HG02798 (cell line): ENCODE data around the gene CDK15.
"Not testable (repeated sequence)": the region's sequence is repeated elsewhere in the genome, so short reads cannot be mapped to it uniquely, and the experiment has no call there.

ENCODE experiments used
- ATAC-seq: cut with Tn5 transposase; IDR thresholded peaks from one replicate; pipeline ENCODE4 v1.9.1; 2021; ENCODE audit warnings: mild to moderate bottlenecking; ENCODE audit not compliant: unreplicated experiment, poor library complexity

CDK15 gene

GRCh38 chr2:201824212-201824611 lies 17.9 kb downstream of the CDK15 start:
- ATAC-seq = no peak

- no peak for ATAC-seq
Observed at GRCh38 chr2:201827621-201828020, 21.3 kb downstream of the CDK15 start.

DNA sequence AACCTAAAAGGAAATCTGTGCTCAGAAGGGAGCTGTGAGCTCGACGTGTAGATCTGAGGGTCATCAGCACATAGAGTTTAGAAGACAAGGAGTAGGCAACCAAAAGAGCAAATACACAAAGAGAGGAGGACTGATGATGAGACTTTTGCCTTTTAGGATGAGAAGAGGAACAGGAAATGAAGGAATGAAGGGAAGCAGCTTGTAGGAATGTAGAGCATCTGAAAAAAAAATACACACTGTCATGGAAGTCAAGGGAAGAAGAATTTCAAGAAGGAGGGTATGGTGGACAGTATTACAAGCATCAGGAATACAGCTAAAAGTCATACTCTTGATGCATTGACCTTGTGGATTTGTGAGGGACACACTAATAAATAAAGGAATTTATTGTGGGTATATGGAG lies 21.9 kb downstream of the CDK15 start:
- ATAC-seq = no peak

DNA sequence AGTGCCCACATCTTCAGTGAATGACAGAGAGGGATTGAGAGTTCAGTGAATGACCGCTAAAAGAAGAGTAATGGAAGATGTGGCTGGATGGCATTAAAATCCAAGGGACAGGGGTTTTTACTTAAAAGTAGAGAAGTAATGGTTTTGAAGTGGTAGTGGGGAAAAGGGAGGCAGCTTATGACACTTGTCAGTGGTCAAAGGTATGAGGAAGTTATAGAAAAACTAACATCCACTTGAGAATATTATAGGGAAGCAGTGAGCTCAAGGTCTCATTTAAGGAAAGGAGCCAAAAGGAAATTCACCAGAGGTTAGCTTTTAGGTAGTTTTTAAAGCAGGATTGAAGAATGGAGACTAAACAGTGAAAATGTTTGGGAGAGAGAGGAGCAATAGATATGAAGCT lies 24.3 kb downstream of the CDK15 start:
- no peak for ATAC-seq

DNA sequence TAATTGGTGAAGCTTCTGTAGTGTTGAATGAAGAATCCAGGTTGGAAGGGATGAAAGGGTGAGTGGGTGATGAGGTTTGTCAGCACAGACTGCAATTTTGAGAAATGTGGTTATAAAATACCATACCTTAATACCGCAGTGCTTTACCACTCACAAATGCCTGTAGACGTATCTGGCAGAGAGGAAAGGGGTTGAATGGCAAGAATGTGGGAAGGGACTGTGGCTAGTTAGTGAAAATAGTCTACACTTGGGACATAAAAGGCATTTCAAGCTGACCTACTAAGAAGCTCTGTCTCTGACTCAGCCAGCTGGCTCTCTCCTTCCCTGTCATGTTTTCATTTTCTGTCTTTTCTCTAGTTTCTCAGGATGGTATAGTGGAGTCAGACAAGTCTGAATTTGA lies 25.1 kb downstream of the CDK15 start:
- ATAC-seq = no peak

DNA sequence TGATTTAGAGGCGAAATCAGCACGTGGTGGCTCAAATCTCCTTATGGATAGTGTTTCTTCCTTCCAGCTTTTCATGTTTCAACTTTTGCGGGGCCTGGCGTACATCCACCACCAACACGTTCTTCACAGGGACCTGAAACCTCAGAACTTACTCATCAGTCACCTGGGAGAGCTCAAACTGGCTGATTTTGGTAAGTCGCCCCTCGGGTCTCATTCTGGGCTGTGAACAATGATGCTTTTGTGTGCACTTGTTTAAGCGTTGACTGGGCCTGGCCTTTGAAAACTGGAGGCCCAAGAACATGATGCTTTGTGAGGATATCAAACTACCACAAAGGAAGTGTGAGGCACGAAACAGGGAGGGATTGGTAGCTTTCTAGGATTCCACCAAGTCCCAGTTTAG lies 27.4 kb downstream of the CDK15 start:
- ATAC-seq = no peak

GRCh38 chr2:201835066-201835465 lies 28.7 kb downstream of the CDK15 start:
- no peak for ATAC-seq

DNA sequence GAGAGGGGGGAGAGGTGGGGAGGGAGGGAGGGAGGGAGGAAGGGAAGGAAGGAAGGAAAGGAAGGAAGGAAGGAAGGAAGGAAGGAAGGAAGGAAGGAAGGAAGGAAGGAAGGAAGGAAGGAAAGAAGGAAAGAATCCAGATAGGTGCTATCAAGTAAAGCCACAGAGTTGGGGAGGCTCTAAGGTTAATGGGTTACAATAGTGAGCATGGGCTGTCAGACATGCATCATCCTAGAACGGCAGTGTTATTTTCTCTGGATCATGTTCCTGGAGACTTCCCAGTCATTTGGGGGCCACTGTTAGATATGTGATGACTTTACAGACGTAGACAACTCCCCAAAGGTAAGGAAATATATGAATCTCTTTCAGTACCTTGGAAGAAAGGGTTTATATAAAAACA lies 31.1 kb downstream of the CDK15 start:
- no peak for ATAC-seq

DNA sequence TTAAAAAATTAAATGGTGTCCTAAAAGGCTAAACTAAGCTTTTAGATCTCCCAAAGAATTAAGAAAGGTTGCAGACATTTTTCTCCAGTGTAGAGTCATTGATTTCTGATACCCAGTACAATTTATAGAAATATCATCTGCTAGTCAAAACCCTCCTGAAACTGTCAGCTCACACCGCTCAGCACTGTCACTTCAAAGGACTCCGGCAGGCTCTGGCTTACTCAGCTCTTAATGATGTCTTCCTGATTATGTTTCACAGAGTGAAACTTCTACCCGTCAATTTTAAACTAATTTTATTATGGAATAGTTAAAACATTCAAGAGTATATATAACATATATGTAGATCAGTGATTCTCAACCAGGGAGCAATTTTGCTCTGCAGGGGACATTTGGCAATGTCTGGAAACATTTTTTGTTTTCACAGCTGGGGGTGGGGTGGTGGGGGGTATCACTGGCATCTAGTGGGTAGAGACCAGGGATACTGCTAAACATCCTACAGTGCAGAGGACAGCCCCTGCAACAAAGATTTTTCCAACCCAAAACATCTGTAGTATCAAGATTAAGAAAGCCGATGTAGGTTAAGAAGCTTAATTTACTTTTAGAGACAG lies 31.6 kb downstream of the CDK15 start:
- ATAC-seq = no peak

DNA sequence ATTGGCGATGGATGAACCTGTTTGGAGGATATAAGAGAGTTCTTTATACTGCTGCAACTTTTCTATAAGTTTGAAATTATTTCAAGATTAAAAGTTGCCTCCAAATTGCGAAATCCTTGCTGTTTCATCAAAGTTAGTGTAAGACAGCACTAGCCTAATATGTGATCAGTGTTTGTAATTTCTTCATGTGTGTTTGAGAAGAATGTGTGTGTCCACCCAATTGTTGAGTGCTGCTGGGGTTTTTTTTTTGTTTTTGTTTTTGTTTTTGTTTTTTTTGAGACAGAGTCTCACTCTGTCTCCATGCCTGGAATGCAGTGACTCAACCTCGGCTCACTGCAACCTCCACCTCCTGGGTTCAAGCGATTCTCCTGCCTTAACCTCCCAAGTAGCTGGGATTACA lies 33.4 kb downstream of the CDK15 start:
- ATAC-seq = no peak

DNA sequence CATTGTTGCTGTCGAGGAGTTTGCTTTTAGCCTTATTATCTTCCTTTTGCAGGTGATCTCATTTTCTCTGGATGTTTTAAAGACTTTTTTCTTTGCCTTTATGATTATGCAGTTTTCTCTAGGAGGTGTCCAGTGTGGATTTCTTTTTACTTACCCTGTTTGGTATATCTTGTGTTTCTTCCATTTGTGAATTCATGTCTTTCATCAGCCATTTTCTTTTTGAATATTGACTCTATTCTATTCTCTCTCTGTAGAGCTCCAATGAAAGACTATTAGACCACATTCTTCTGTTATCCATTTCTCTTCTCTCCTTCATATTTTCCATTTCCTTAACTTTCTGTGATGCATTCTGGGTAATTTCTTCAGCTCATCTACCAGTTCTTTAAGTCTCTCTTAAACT lies 34.4 kb downstream of the CDK15 start:
- ATAC-seq = no peak

- no peak for ATAC-seq
Observed at GRCh38 chr2:201842131-201842860, 36.0 kb downstream of the CDK15 start.

DNA sequence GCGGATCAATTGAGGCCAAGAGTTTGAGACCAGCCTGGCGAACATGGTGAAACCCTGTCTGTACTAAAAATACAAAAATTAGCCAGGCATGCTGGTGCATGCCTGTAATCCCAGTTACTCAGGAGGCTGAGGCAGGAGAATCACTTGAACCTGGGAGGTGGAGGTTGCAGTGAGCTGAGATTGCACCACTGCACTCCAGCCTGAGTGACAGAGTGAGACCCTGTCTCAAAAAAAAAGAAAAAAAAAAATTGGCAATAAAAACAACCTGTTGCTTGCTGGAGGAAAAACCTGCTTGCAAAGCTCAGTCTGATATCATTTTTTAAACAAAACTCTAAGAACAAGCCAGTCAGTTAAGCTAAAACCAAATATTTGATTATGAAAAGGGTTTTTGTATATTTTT lies 38.6 kb downstream of the CDK15 start:
- ATAC-seq = not testable (repeated sequence)

DNA sequence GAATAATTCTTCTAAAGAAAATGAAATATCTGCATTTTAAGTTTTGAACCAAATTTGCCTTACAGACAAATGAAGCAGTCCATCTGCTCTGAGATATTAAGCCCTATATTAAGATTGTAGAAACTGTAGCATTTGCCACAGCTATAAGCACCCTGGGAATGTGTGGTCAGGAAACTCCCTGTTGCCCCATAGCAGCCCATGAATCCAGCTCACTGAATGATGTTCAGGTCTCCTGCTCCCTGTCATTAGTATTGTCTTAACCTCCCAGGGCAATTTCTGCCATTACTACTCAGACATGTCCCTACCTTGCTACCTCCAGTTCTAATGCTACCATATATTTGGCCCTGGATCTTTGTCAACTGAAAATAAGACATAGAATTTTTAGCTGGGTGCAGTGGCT lies 41.1 kb downstream of the CDK15 start:
- no peak for ATAC-seq

- ATAC-seq = no peak
Observed at GRCh38 chr2:201852462-201852861, 46.1 kb downstream of the CDK15 start.

DNA sequence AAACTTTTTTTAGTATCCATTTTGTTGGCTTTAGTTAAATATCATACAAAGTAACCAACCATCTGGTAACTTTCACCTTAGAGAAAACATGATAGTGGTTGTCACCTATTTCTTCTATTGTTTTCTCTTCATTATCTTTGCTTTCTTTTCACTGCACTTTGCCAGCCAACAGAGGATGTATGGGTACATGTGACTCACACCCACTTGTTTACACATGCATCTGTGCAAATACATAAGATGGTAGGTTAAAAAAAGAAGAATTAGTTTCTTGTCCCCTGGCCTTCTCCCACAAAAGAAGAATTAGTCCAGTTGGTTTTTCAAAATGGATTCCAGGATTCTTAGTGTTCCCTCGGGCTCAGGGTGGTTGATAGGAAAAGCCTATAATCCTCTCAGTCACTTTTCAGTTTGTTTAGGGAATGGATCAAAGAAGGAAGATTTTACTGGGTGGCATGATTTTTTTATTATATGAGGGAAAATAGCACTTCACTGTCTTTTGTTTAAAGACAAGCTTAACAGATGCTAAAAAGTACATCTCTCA lies 46.6 kb downstream of the CDK15 start:
- ATAC-seq = no peak

DNA sequence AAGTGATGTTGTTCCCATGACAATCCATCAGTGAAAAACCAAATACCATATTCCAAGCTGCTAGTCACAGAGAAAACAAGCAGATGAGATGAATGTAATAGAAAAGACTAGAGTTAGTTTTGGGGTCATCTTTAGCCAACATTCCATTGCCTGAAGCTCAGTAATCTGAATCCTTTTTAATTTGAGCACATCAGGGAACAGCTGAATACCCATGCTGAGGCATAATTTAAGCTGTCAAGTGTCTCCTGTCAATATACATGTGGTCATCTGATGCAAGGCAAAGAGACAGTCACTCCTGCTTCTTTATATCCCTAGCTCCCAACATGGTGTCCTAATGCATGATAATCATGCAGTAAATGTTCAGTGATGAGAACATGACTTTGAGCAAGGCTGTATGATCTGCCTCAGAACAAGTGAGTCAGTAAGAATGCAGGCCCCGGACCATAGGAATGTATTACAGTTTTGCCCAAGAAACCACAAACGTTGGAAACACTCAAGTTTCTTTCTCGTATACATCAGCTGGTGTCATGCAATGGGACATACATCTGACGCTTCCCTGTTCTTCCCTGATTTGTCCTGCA lies 48.0 kb downstream of the CDK15 start:
- no peak for ATAC-seq

DNA sequence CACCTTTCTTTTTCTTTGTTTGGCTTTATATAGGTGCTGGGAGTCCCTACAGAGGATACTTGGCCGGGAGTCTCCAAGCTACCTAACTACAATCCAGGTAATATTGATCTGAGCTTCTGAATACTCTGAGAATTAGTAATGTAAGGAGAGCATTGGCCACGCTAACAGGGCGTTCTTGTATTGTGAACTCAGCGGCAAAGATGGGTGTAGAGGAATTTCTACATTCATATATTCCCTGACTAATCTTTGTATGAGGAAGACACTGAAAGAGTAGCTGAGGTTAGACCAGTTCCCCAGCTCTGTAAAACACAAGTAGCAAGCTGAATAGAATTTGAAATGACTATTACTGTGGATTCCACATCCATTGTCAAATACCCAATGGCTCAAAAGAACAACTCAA lies 48.5 kb downstream of the CDK15 start:
- ATAC-seq = no peak

- ATAC-seq = no peak
Observed at GRCh38 chr2:201855356-201855755, 49.0 kb downstream of the CDK15 start.

DNA sequence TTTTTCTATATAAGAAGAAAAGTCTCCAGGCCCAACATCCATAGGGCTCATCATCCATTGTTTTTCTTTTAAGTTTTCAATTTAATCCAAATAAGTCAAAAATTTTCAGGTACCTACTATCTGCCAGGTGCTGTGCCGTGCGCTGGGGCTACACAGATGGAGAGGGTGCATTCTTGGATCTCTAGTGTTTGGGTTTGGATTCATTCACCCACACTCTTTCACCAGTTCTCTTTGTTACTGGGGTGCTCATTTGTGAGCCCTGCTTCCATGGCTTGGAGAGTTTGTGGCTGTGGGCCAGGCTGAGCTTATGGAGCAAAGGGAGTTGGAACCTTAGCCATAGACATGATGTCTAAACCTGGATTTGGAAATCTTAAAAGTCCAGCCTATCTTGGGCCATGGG lies 51.0 kb downstream of the CDK15 start:
- no peak for ATAC-seq

- no peak for ATAC-seq
Observed at GRCh38 chr2:201858281-201859184, 52.2 kb downstream of the CDK15 start.
